ENCODE data around the gene RAB5IF.

The RAB5IF gene

GRCh38 chr20:36573798-36574365, 31.7 kb upstream of the RAB5IF start:
- no peaks in the 10 kb centered on the region for H3K9me3 ChIP-seq (ENCODE audit: low read length)
- peak overlapping the region; percentile 86 for H3K27ac ChIP-seq (ENCODE audit: low read depth, low read length)
- no peak overlapping the region for H3K9ac ChIP-seq (ENCODE audit: low read length)
- peaks cover 18% of the 10 kb centered on the region for H3K4me1 ChIP-seq (ENCODE audit: insufficient read depth, low read length)
- H3K27me3 ChIP-seq (ENCODE audit: control insufficient read depth in 1 of 2, insufficient read depth in 2 of 2, low read length in 2 of 2): no peaks in the 10 kb centered on the region
- H3K4me3 ChIP-seq (ENCODE audit: low read depth in 1 of 2, low read length in 2 of 2): peak overlapping the region; percentile 55 to 71
- no peaks in the 10 kb centered on the region for H3K36me3 ChIP-seq (ENCODE audit: insufficient read depth, low read length)

GRCh38 chr20:36574366-36575135, 31.0 kb upstream of the RAB5IF start:
- Histone ChIP-seq H3K9ac (ENCODE audit: low read length) (peak overlapping the region; percentile 14), H3K4me1 (ENCODE audit: insufficient read depth, low read length) (peaks cover 18% of the 10 kb centered on the region)

GRCh38 chr20:36576081-36576445, 29.5 kb upstream of the RAB5IF start:
- H3K4me1 ChIP-seq (ENCODE audit: insufficient read depth, low read length): peaks cover 18% of the 10 kb centered on the region
- peak overlapping the region; percentile 52 for H3K27ac ChIP-seq (ENCODE audit: low read depth, low read length)
- no peak overlapping the region for H3K9ac ChIP-seq (ENCODE audit: low read length)
- H3K9me3 ChIP-seq (ENCODE audit: low read length): no peaks in the 10 kb centered on the region
- H3K27me3 ChIP-seq (ENCODE audit: control insufficient read depth in 1 of 2, insufficient read depth in 2 of 2, low read length in 2 of 2): no peaks in the 10 kb centered on the region
- no peak overlapping the region for H3K4me3 ChIP-seq (ENCODE audit: low read depth in 1 of 2, low read length in 2 of 2)
- peaks cover 13% of the 10 kb centered on the region for H3K36me3 ChIP-seq (ENCODE audit: insufficient read depth, low read length)

More at GRCh38 chr20:36574366-36575135, 31.0 kb upstream of the RAB5IF start:
- peaks cover 2% of the 10 kb centered on the region for H3K36me3 ChIP-seq (ENCODE audit: insufficient read depth, low read length)
- peak overlapping the region; percentile 86 for H3K27ac ChIP-seq (ENCODE audit: low read depth, low read length)
- no peaks in the 10 kb centered on the region for H3K9me3 ChIP-seq (ENCODE audit: low read length)
- H3K4me3 ChIP-seq (ENCODE audit: low read depth in 1 of 2, low read length in 2 of 2): peak overlapping the region; percentile 55 to 71
- no peaks in the 10 kb centered on the region for H3K27me3 ChIP-seq (ENCODE audit: control insufficient read depth in 1 of 2, insufficient read depth in 2 of 2, low read length in 2 of 2)

GRCh38 chr20:36578356-36579041, 27.1 kb upstream of the RAB5IF start:
- Histone ChIP-seq H3K27ac (ENCODE audit: low read depth, low read length) (no peak overlapping the region), H3K9ac (ENCODE audit: low read length) (no peak overlapping the region), H3K4me3 (ENCODE audit: low read depth in 1 of 2, low read length in 2 of 2) (no peak overlapping the region), H3K9me3 (ENCODE audit: low read length) (no peaks in the 10 kb centered on the region), H3K27me3 (ENCODE audit: control insufficient read depth in 1 of 2, insufficient read depth in 2 of 2, low read length in 2 of 2) (no peaks in the 10 kb centered on the region), H3K4me1 (ENCODE audit: insufficient read depth, low read length) (peaks cover 18% of the 10 kb centered on the region), H3K36me3 (ENCODE audit: insufficient read depth, low read length) (peaks cover 29% of the 10 kb centered on the region)

GRCh38 chr20:36579996-36580545, 25.5 kb upstream of the RAB5IF start:
- H3K36me3 ChIP-seq (ENCODE audit: insufficient read depth, low read length): peaks cover 29% of the 10 kb centered on the region

GRCh38 chr20:36582322-36582721, 23.3 kb upstream of the RAB5IF start:
- Histone ChIP-seq H3K9me3 (ENCODE audit: low read length) (no peaks in the 10 kb centered on the region), H3K27me3 (ENCODE audit: control insufficient read depth in 1 of 2, insufficient read depth in 2 of 2, low read length in 2 of 2) (no peaks in the 10 kb centered on the region), H3K36me3 (ENCODE audit: insufficient read depth, low read length) (peaks cover 29% of the 10 kb centered on the region), H3K4me1 (ENCODE audit: insufficient read depth, low read length) (no peaks in the 10 kb centered on the region), H3K9ac (ENCODE audit: low read length) (no peak overlapping the region), H3K27ac (ENCODE audit: low read depth, low read length) (no peak overlapping the region), H3K4me3 (ENCODE audit: low read depth in 1 of 2, low read length in 2 of 2) (no peak overlapping the region)

More at GRCh38 chr20:36579996-36580545, 25.5 kb upstream of the RAB5IF start:
- H3K27ac ChIP-seq (ENCODE audit: low read depth, low read length): no peak overlapping the region
- peaks cover 16% of the 10 kb centered on the region for H3K4me1 ChIP-seq (ENCODE audit: insufficient read depth, low read length)
- no peak overlapping the region for H3K9ac ChIP-seq (ENCODE audit: low read length)
- H3K27me3 ChIP-seq (ENCODE audit: control insufficient read depth in 1 of 2, insufficient read depth in 2 of 2, low read length in 2 of 2): no peaks in the 10 kb centered on the region
- no peaks in the 10 kb centered on the region for H3K9me3 ChIP-seq (ENCODE audit: low read length)
- H3K4me3 ChIP-seq (ENCODE audit: low read depth in 1 of 2, low read length in 2 of 2): no peak overlapping the region

GRCh38 chr20:36582821-36583220, 22.8 kb upstream of the RAB5IF start:
- Histone ChIP-seq H3K4me1 (ENCODE audit: insufficient read depth, low read length) (no peaks in the 10 kb centered on the region), H3K9me3 (ENCODE audit: low read length) (no peaks in the 10 kb centered on the region), H3K27me3 (ENCODE audit: control insufficient read depth in 1 of 2, insufficient read depth in 2 of 2, low read length in 2 of 2) (no peaks in the 10 kb centered on the region), H3K36me3 (ENCODE audit: insufficient read depth, low read length) (peaks cover 29% of the 10 kb centered on the region), H3K4me3 (ENCODE audit: low read depth in 1 of 2, low read length in 2 of 2) (no peak overlapping the region), H3K9ac (ENCODE audit: low read length) (no peak overlapping the region), H3K27ac (ENCODE audit: low read depth, low read length) (no peak overlapping the region)

GRCh38 chr20:36584018-36584481, 21.5 kb upstream of the RAB5IF start:
- no peaks in the 10 kb centered on the region for H3K27me3 ChIP-seq (ENCODE audit: control insufficient read depth in 1 of 2, insufficient read depth in 2 of 2, low read length in 2 of 2)
- no peak overlapping the region for H3K9ac ChIP-seq (ENCODE audit: low read length)
- H3K36me3 ChIP-seq (ENCODE audit: insufficient read depth, low read length): peaks cover 32% of the 10 kb centered on the region
- H3K4me3 ChIP-seq (ENCODE audit: low read depth in 1 of 2, low read length in 2 of 2): no peak overlapping the region
- H3K9me3 ChIP-seq (ENCODE audit: low read length): no peaks in the 10 kb centered on the region
- H3K4me1 ChIP-seq (ENCODE audit: insufficient read depth, low read length): no peaks in the 10 kb centered on the region
- no peak overlapping the region for H3K27ac ChIP-seq (ENCODE audit: low read depth, low read length)

- no peak overlapping the region for H3K4me3 ChIP-seq (ENCODE audit: low read depth in 1 of 2, low read length in 2 of 2)
- no peak overlapping the region for H3K27ac ChIP-seq (ENCODE audit: low read depth, low read length)
- H3K4me1 ChIP-seq (ENCODE audit: insufficient read depth, low read length): no peaks in the 10 kb centered on the region
- H3K36me3 ChIP-seq (ENCODE audit: insufficient read depth, low read length): peaks cover 22% of the 10 kb centered on the region
- no peaks in the 10 kb centered on the region for H3K27me3 ChIP-seq (ENCODE audit: control insufficient read depth in 1 of 2, insufficient read depth in 2 of 2, low read length in 2 of 2)
- H3K9ac ChIP-seq (ENCODE audit: low read length): no peak overlapping the region
- no peaks in the 10 kb centered on the region for H3K9me3 ChIP-seq (ENCODE audit: low read length)
Measured at GRCh38 chr20:36585410-36586125, 20.0 kb upstream of the RAB5IF start.

- H3K27ac ChIP-seq (ENCODE audit: low read depth, low read length): no peak overlapping the region
- no peak overlapping the region for H3K4me3 ChIP-seq (ENCODE audit: low read depth in 1 of 2, low read length in 2 of 2)
- H3K4me1 ChIP-seq (ENCODE audit: insufficient read depth, low read length): no peaks in the 10 kb centered on the region
- H3K9me3 ChIP-seq (ENCODE audit: low read length): no peaks in the 10 kb centered on the region
- H3K36me3 ChIP-seq (ENCODE audit: insufficient read depth, low read length): peaks cover 19% of the 10 kb centered on the region
- no peak overlapping the region for H3K9ac ChIP-seq (ENCODE audit: low read length)
- H3K27me3 ChIP-seq (ENCODE audit: control insufficient read depth in 1 of 2, insufficient read depth in 2 of 2, low read length in 2 of 2): no peaks in the 10 kb centered on the region
Measured at GRCh38 chr20:36587388-36588070, 18.1 kb upstream of the RAB5IF start.
